Measurements from ENCODE around the gene GLUD2.
"Not testable (repeated sequence)": the region's sequence is repeated elsewhere in the genome, so short reads cannot be mapped to it uniquely, and the experiment has no call there.

Gene GLUD2

GRCh38 chrX:121047441-121048419 lies at the start of gene GLUD2:
GLUD2 (plus strand) TSS chrX:121047610; CDS start chrX:121047685, 75 bp downstream.
- DNase-seq = not testable (repeated sequence)

DNA sequence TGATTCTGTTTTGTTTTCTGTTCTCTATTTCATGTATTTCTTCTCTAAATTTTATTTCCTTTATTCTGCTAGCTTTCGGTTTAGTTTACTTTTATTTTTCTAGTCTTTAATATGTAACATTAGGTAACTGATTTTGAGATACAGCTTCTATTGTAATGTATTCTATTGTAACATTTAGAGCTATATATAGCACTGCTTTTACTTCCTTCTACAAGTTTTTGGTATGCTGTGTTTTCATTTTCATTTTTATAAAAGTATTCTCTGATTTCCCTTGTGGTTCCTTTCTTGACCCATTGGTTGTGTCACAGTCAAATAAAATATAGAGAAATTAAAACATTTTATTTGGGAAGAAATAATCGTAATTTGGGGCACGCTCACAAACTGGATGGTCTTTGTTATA lies 48.0 kb upstream of the GLUD2 start:
- no peak for DNase-seq

DNA sequence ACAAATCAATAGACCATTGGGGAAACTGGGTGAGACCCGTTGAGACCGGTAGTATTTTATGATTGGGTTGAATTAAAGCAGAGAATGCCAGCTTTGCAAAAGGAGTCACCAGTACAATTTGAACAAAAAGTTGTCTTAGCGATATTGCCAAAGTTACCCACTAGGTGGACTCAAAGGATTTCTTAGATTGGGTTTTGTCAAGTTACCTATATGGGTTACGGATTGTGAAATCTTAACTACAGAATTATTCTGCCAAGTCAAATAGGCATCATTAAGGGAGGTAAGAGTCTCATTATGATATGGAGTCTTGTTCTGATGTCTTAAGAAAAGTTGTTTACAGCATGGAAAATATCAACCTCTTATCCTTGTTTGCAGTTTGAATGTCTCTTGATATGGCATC lies 46.8 kb upstream of the GLUD2 start:
- no peak for DNase-seq

- no peak for DNase-seq
Observed at GRCh38 chrX:121008920-121009319, 38.5 kb upstream of the GLUD2 start.

GRCh38 chrX:121009764-121010163 lies 37.6 kb upstream of the GLUD2 start:
- DNase-seq = no peak

DNA sequence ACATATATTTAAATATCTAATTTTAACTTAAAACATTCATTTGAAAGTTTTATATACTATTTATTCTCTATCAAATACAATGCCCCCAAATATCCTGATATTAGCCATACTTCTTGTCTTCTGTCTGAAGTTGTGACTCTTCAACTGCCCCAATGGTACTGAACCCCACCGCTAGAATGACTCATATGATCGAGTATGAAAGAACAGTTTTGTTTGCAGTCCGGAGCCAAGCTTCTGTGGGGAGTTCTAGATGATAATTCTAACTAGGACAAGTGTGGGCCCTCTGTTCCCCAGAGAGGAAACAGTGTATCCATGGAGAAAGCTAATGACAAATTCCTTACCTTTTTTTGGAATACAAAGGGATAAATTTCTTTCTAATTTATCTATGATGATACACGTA lies 37.2 kb upstream of the GLUD2 start:
- DNase-seq = no peak

- no peak for DNase-seq
Observed at GRCh38 chrX:121011254-121011653, 36.2 kb upstream of the GLUD2 start.

GRCh38 chrX:121013897-121014455 lies 33.4 kb upstream of the GLUD2 start:
- no peak for DNase-seq

DNA sequence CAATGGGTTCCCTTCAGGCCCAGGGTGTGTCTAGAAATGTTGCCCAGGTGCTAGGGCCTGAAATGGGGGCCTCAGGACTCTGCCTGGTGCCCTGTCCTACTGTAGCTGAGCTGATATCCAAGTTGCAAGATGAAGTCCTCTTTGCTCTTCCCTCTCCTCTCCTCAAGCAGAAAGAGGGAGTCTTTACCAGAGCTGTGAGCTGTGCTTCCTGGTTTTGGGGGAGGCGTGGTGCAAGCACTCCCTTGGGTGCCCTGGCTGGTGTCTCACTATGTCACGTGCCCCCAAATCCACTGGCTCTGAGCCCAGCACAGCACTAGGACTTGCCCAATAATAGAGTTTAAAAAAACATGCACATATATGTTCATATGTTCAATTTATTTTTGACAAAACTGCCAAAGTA lies 32.6 kb upstream of the GLUD2 start:
- DNase-seq = no peak

GRCh38 chrX:121028419-121028818 lies 19.0 kb upstream of the GLUD2 start:
- no peak for DNase-seq

DNA sequence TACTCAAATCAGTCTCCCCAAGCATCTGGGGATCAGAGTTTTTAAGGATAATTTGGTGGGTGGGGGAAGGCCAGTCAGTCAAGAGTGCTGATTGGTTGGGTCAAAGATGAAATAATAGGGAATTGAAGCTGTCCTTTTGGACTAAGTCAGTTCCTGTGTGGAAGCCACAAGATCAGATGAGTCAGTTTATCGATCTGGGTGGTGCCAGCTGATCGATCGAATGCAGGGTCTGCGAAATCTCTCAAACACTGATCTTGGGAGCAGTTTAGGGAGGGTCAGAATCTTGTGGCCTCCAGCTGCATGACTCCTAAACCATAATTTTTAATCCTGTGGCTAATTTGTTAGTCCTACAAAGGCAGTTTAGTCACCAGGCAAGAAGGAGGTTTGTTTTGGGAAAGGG lies 17.3 kb upstream of the GLUD2 start:
- no peak for DNase-seq

DNA sequence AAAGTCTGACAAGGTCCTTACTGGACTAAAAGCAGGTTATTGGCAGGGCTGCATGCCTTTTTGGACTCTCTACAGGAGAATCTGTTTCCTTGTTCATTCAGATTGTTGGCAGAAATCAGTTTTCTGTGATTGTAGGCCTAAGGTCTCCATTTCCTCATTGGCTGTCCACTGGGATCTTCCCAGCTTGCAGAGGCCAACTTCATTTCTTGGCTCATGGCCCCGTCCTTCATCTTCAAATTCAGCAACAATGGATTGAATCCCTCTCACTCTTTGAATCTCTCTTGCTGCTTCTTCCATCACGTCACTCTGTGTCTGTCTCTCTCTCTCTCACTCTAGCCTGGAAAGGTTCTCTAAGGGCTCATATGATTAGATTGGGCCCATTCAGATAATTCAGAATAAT lies 14.9 kb upstream of the GLUD2 start:
- DNase-seq = no peak

DNA sequence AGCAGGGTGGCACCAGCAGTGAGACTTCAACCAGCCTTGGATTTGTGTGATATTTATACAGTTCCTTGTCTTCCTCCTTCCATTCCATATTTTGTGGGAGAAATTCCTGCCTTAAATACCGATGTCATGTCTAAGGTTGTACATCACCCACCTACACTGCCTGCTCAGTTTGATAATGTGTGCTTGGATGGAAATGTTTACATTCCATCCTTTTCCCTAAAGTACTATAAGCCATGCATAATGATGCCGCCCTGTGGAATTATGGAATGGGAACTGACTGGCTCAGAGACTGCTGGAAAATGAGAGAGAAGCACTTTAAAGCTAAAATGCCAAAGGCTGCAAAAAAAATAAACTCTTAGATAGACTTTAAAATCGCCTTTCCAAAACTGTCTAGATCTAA lies 11.3 kb upstream of the GLUD2 start:
- DNase-seq = no peak

DNA sequence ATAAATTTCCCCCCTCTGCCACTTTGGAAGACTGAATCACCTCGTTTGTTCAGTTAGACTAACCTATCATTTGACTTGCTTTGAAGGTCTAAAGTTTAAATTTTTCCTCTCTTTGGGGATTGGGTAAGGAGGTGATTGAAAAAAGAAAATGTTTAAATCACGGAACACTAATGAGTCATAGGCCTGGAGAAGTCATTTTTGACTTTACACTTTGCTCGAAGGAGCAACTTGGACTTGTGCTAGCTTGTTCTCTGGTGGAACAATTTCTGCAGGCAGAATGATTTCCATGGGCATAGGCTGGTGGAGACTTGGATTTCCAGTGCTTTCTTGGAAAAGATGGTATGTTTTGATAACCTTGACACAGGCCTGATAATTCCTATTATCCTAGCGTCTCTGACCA lies 10.5 kb upstream of the GLUD2 start:
- no peak for DNase-seq

DNA sequence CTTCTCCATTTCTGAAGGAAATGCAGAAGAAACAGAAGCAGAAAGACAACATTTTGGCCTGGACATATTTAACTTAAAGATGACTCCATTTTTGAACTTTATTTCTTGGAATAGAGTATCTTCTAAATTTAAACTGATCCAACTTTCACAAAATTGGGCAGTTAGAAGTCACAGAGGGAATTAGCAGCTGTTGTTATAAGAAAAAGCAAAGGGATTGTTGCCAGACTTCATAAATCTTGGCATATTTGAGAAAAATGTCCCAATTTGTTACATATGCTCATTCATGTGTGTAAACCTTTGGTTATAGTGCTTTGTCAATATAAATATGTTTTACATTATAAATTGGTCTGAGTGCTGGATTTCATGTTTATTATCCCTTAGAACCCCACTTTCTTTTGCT lies 3.4 kb downstream of the GLUD2 start:
- no peak for DNase-seq

DNA sequence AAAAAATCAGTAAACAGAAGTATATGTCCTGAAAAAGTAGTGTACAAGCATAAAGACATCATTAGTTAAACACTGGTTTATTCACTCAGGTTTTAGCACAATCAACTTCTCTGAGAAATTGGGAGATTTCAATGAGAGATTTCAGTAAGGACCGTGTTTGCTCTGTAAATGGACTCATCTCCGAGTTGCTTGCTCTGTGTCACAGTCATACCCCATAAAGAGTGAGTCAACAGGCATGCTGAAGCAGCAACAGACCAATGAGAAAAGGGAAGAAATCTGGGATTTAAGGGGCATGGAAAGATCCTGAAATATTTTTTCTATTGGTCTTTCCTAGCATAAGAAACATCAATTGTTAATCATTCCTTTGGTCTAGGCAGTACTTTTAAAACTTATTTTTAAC lies 4.7 kb downstream of the GLUD2 start:
- no peak for DNase-seq

- no peak for DNase-seq
Observed at GRCh38 chrX:121062289-121062688, 14.9 kb downstream of the GLUD2 start.

GRCh38 chrX:121064579-121064978 lies 17.2 kb downstream of the GLUD2 start:
- no peak for DNase-seq

GRCh38 chrX:121084247-121084646 lies 36.8 kb downstream of the GLUD2 start:
- DNase-seq = not testable (repeated sequence)

DNA sequence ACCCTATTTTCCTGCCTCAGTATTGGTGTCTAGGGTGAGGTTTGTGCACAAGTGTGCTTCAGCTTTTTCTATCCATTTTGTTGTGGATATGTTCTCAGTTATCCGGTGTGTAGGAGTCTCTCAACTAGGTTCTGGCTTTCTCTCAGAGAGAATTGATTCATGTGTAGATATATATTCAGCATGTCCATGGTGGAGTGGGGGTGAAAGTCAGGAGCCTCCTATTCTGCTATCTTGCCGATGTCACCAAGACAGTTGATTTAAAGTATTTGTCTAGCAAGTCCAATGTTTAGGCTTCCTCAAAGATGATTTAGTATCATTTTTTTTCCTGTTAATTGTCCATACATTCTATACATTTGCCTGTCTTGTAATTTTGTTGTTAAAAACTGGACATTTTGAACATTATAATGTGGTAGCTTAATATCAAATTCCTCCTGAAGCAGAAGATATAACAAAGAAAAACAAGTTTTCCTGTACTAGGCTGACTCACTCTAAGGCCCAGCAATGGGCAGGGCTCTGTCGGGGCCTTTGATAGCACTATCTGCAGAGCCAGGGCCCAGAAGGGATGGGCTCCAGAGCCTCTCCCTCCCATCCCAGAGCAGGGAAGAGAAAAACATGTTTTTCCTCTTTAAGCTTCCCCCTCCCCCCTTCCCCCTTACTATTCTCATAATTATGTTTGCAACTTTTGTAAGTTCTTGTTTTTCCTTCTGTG lies 37.6 kb downstream of the GLUD2 start:
- no peak for DNase-seq

DNA sequence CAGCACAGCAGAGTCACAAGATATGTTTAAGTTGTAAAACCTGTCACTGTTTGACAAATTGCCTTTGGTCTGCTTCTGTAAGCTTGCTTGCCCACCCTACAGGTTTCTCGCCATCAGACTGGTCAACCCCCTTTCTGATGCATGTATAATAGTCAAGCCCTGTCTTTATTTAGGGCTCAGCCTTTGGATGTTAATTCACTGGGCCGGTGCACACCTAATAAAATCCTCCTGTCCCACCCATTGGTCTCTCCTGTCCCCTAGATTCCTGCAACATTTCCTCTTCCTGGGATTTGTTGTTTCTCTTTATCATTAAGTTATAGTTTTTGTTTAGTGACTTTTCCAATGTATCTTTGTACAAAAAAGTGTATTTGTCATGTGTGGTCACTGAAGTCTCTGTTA lies 38.2 kb downstream of the GLUD2 start:
- no peak for DNase-seq

DNA sequence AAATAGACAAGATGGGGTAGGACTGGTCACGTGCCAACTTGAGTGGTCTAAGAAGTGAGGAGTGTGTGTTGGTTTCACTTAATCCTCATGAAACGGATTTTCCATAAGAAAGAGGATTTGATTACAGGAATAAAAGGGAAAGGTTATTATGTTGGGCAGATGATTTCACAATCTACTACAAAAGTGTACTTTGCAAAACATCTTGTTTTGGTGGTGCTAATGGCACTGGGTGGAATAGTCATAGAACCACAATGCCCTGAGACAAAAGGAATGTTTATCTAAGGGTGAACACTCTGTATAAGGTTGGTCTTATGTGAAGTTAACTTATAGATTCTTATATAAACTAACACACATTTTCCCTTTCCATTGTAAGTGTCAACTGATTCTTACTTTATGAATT lies 45.6 kb downstream of the GLUD2 start:
- DNase-seq = no peak
